ENCODE measurements around the gene DPM1.

DPM1 gene

GRCh38 chr20:50957798-50958614 is at the start of gene DPM1:
Gene DPM1, minus strand, starts transcription at chr20:50958532. Its CDS starts 9 bp downstream, at chr20:50958523.
- DNase-seq (ENCODE audit: low read depth in 1 of 2, low spot score in 1 of 2), result peak; percentile 69 to 71

GRCh38 chr20:51005214-51005613 is 46.9 kb upstream of the DPM1 start:
- DNase-seq (ENCODE audit: low read depth in 1 of 2, low spot score in 1 of 2), result no peak

- DNase-seq (ENCODE audit: low read depth in 1 of 2, low spot score in 1 of 2), result no peak
Measured at GRCh38 chr20:51004781-51005180, 46.4 kb upstream of the DPM1 start.

GRCh38 chr20:51004305-51004727 is 46.0 kb upstream of the DPM1 start:
- no peak for DNase-seq (ENCODE audit: low read depth in 1 of 2, low spot score in 1 of 2)

- DNase-seq (ENCODE audit: low read depth in 1 of 2, low spot score in 1 of 2), result no peak
Measured at GRCh38 chr20:51003753-51004152, 45.4 kb upstream of the DPM1 start.

GRCh38 chr20:51002633-51003032 is 44.3 kb upstream of the DPM1 start:
- DNase-seq (ENCODE audit: low read depth in 1 of 2, low spot score in 1 of 2), result no peak

- no peak for DNase-seq (ENCODE audit: low read depth in 1 of 2, low spot score in 1 of 2)
Measured at GRCh38 chr20:51001430-51002265, 43.3 kb upstream of the DPM1 start.

- DNase-seq (ENCODE audit: low read depth in 1 of 2, low spot score in 1 of 2), result no peak
Measured at GRCh38 chr20:50999355-50999754, 41.0 kb upstream of the DPM1 start.

GRCh38 chr20:50996901-50997865 is 38.9 kb upstream of the DPM1 start:
- DNase-seq (ENCODE audit: low read depth in 1 of 2, low spot score in 1 of 2), result no peak

- DNase-seq (ENCODE audit: low read depth in 1 of 2, low spot score in 1 of 2), result no peak
Measured at GRCh38 chr20:50995506-50995905, 37.2 kb upstream of the DPM1 start.

GRCh38 chr20:50993876-50994275 is 35.5 kb upstream of the DPM1 start:
- no peak for DNase-seq (ENCODE audit: low read depth in 1 of 2, low spot score in 1 of 2)

- DNase-seq (ENCODE audit: low read depth in 1 of 2, low spot score in 1 of 2), result no peak
Measured at GRCh38 chr20:50992733-50993457, 34.6 kb upstream of the DPM1 start.

- DNase-seq (ENCODE audit: low read depth in 1 of 2, low spot score in 1 of 2), result no peak
Measured at GRCh38 chr20:50992336-50992732, 34.0 kb upstream of the DPM1 start.

GRCh38 chr20:50991076-50991475 is 32.7 kb upstream of the DPM1 start:
- DNase-seq (ENCODE audit: low read depth in 1 of 2, low spot score in 1 of 2), result no peak

GRCh38 chr20:50987493-50988210 is 29.3 kb upstream of the DPM1 start:
- DNase-seq (ENCODE audit: low read depth in 1 of 2, low spot score in 1 of 2), result peak in 1 of 2 donors; percentile 25

- no peak for DNase-seq (ENCODE audit: low read depth in 1 of 2, low spot score in 1 of 2)
Measured at GRCh38 chr20:50983321-50983720, 25.0 kb upstream of the DPM1 start.

- DNase-seq (ENCODE audit: low read depth in 1 of 2, low spot score in 1 of 2), result no peak
Measured at GRCh38 chr20:50982363-50982762, 24.0 kb upstream of the DPM1 start.

GRCh38 chr20:50981714-50982048 is 23.3 kb upstream of the DPM1 start:
- no peak for DNase-seq (ENCODE audit: low read depth in 1 of 2, low spot score in 1 of 2)

- DNase-seq (ENCODE audit: low read depth in 1 of 2, low spot score in 1 of 2), result peak; percentile 21 to 34
Measured at GRCh38 chr20:50980851-50981713, 22.8 kb upstream of the DPM1 start.

All from stimulated activated CD4-positive, alpha-beta T cell treated with anti-CD3 and anti-CD28 coated beads, Interleukin-15, amount 100 ng/mL, for 1 hour (primary cell).